Keratinocyte (primary cell): ENCODE measurements around the gene CD37. TPM values are rescaled to one million over a fixed set of nuclear protein-coding genes. Genes with fewer than 3 reads are reported as not detected.

Experiments used
- DNase-seq: peaks from one replicate; pipeline ENCODE4 v3.0.0-alpha.2; 2011; ENCODE audit warnings: low read depth, missing footprints, low spot score
- FAIRE-seq: peaks from 2 replicates; lab custom pipeline; 2011; peaks lifted over from hg19 to GRCh38; lab: Jason Lieb, UNC
- H2AFZ ChIP-seq: 2 replicates; pipeline ENCODE4 v1.6.0; 2012; ENCODE audit warnings: low read length, control low read depth, inconsistent platforms; ENCODE audit not compliant: control insufficient read depth
- H3K27ac ChIP-seq: 2 replicates; pipeline ENCODE4 v1.5.1; 2011; ENCODE audit warnings: low read length; ENCODE audit not compliant: control insufficient read depth, insufficient read depth
- H3K27me3 ChIP-seq: 3 replicates; pipeline ENCODE4 v1.6.0; 2011; ENCODE audit warnings: low read length; ENCODE audit not compliant: control insufficient read depth, insufficient read depth; ENCODE audit errors: extremely low read depth
- H3K36me3 ChIP-seq, 2 experiments: 2 replicates in 1 of 2; 3 replicates in 1 of 2; pipeline ENCODE4 v1.5.1; 2011; ENCODE audit warnings: low read length in 2 of 2, mild to moderate bottlenecking in 1 of 2; ENCODE audit not compliant: control insufficient read depth in 2 of 2, insufficient read depth in 2 of 2; ENCODE audit errors: extremely low read depth in 1 of 2
- H3K4me1 ChIP-seq: 3 replicates; pipeline ENCODE4 v1.5.1; 2011; ENCODE audit warnings: low read length; ENCODE audit not compliant: control insufficient read depth, insufficient read depth; ENCODE audit errors: extremely low read depth
- H3K4me2 ChIP-seq: 3 replicates; pipeline ENCODE4 v1.6.0; 2011; ENCODE audit warnings: low read depth, low read length; ENCODE audit not compliant: control insufficient read depth, insufficient read depth; ENCODE audit errors: extremely low read depth
- H3K4me3 ChIP-seq, 3 experiments: fragments of 200-600 bp in 1 of 3; sonication (generic) in 1 of 3; 2 replicates in 2 of 3; 3 replicates in 1 of 3; pipeline ENCODE4 v1.5.1; 2011 to 2016; ENCODE audit warnings: low read length in 3 of 3, mild to moderate bottlenecking in 3 of 3, control low read depth in 2 of 3, inconsistent platforms in 1 of 3, low read depth in 1 of 3, mixed read lengths in 1 of 3, mixed run types in 1 of 3, moderate library complexity in 1 of 3; ENCODE audit not compliant: control insufficient read depth in 2 of 3, insufficient read depth in 2 of 3; ENCODE audit errors: extremely low read depth in 1 of 3
- H3K79me2 ChIP-seq: 2 replicates; pipeline ENCODE4 v1.6.0; 2012; ENCODE audit warnings: low read length; ENCODE audit not compliant: control insufficient read depth, insufficient read depth
- H3K9ac ChIP-seq: 3 replicates; pipeline ENCODE4 v1.6.0; 2011; ENCODE audit warnings: low read length; ENCODE audit not compliant: control insufficient read depth, insufficient read depth; ENCODE audit errors: extremely low read depth
- H3K9me1 ChIP-seq: 3 replicates; pipeline ENCODE4 v1.6.0; 2011; ENCODE audit warnings: low read length; ENCODE audit not compliant: control insufficient read depth, insufficient read depth; ENCODE audit errors: extremely low read depth
- H3K9me3 ChIP-seq: 2 replicates; pipeline ENCODE4 v1.5.1; 2012; ENCODE audit warnings: low read depth, low read length; ENCODE audit not compliant: control insufficient read depth
- H4K20me1 ChIP-seq: 3 replicates; pipeline ENCODE4 v1.6.0; 2011; ENCODE audit warnings: low read length; ENCODE audit not compliant: control insufficient read depth, insufficient read depth; ENCODE audit errors: extremely low read depth
- CTCF ChIP-seq, 3 experiments: IDR thresholded peaks in 1 of 3; conservative IDR thresholded peaks in 1 of 3; optimal IDR thresholded peaks in 1 of 3; 2 replicates in 2 of 3; 3 replicates in 1 of 3; pipeline versions ENCODE3 to v1.5.1; 2011; ENCODE audit warnings: low read length in 3 of 3, mild to moderate bottlenecking in 3 of 3, moderate library complexity in 2 of 3, control low read depth in 1 of 3, inconsistent platforms in 1 of 3; ENCODE audit not compliant: insufficient read depth in 2 of 3; ENCODE audit errors: extremely low read depth in 1 of 3
- EZH2 ChIP-seq: IDR thresholded peaks from one replicate; pipeline ENCODE4 v1.6.1; 2012; ENCODE audit warnings: inconsistent platforms, mild to moderate bottlenecking, low read length, moderate library complexity
- dilution Hi-C: fragments of 300-500 bp; cut with MboI; formaldehyde crosslinking; loops from one replicate; pipeline ENCODE4 v1.7.0; 2020; ENCODE audit warnings: low sequenced_read_pairs; ENCODE audit not compliant: extremely low pct_ligation_motif_present
- polyA plus RNA-seq, 5 experiments: library from polyadenylated mRNA; depleted of rRNA in 3 of 5; stranded (reverse) in 3 of 5; stranded (forward) in 1 of 5; unstranded in 1 of 5; fragments of >200 nt; gene quantifications; 1 replicate in 1 of 5; 2 replicates in 3 of 5; 3 replicates in 1 of 5; pipeline versions ENCODE4 v1.2.1 to v1.2.3, GENCODE V29; 2011 to 2012; ENCODE audit warnings: missing spikeins in 2 of 5, low read depth in 1 of 5, low replicate concordance in 1 of 5

CD37 gene
- polyA plus RNA-seq, 1 donor (not counting 4 experiments of a cell fraction or from before 2014, with no cell fraction given) = not detected

GRCh38 chr19:49326165-49326704 lies 9.0 kb upstream of the CD37 start:
- Histone ChIP-seq H3K4me3 (no peak overlapping the region), H3K9ac (no peak overlapping the region), H3K4me2 (no peak overlapping the region), H3K36me3 (no peaks in the 10 kb centered on the region), H3K27me3 (no peaks in the 10 kb centered on the region), H3K9me3 (no peaks in the 10 kb centered on the region), H4K20me1 (no peaks in the 10 kb centered on the region), H2AFZ (no peak overlapping the region), H3K79me2 (no peaks in the 10 kb centered on the region), H3K9me1 (no peaks in the 10 kb centered on the region), H3K27ac (no peak overlapping the region), H3K4me1 (no peaks in the 10 kb centered on the region)
- dilution Hi-C loops = no loop called here
- DNase-seq = no peak
- TF ChIP-seq CTCF (optimal IDR thresholded peaks at IDR 0.05 in 1 of 3, IDR thresholded peaks at IDR 0.05 in 1 of 3, conservative IDR thresholded peaks at IDR 0.05 in 1 of 3; ENCODE audit: extremely low read depth in 1 of 3, insufficient read depth in 2 of 3, low read length in 3 of 3) (no peak), EZH2 (no peak)
- FAIRE-seq = no peak

GRCh38 chr19:49327878-49328544 lies 7.2 kb upstream of the CD37 start:
- Histone ChIP-seq H3K9me3 (no peaks in the 10 kb centered on the region), H3K36me3 (no peaks in the 10 kb centered on the region), H3K9ac (no peak overlapping the region), H3K9me1 (no peaks in the 10 kb centered on the region), H3K4me1 (no peaks in the 10 kb centered on the region), H3K27me3 (no peaks in the 10 kb centered on the region), H4K20me1 (no peaks in the 10 kb centered on the region), H3K27ac (no peak overlapping the region), H3K4me2 (no peak overlapping the region), H2AFZ (no peak overlapping the region), H3K4me3 (no peak overlapping the region), H3K79me2 (no peaks in the 10 kb centered on the region)
- DNase-seq (no peak), FAIRE-seq (no peak)
- dilution Hi-C loops = no loop called here
- TF ChIP-seq CTCF (optimal IDR thresholded peaks at IDR 0.05 in 1 of 3, IDR thresholded peaks at IDR 0.05 in 1 of 3, conservative IDR thresholded peaks at IDR 0.05 in 1 of 3; ENCODE audit: extremely low read depth in 1 of 3, insufficient read depth in 2 of 3, low read length in 3 of 3) (peak; percentile 60 to 77 (median 69)), EZH2 (no peak)
